ENCODE results near the gene ATP2C2. TPM values are rescaled to one million over a fixed set of nuclear protein-coding genes. Genes with fewer than 3 reads are reported as not detected.
A peak's percentile ranks its signal among the peaks of the same experiment; 100 is the strongest.

Gene ATP2C2
- total RNA-seq, 2 donors from 2014 or later, result 2.0 to 2.6 TPM

DNA sequence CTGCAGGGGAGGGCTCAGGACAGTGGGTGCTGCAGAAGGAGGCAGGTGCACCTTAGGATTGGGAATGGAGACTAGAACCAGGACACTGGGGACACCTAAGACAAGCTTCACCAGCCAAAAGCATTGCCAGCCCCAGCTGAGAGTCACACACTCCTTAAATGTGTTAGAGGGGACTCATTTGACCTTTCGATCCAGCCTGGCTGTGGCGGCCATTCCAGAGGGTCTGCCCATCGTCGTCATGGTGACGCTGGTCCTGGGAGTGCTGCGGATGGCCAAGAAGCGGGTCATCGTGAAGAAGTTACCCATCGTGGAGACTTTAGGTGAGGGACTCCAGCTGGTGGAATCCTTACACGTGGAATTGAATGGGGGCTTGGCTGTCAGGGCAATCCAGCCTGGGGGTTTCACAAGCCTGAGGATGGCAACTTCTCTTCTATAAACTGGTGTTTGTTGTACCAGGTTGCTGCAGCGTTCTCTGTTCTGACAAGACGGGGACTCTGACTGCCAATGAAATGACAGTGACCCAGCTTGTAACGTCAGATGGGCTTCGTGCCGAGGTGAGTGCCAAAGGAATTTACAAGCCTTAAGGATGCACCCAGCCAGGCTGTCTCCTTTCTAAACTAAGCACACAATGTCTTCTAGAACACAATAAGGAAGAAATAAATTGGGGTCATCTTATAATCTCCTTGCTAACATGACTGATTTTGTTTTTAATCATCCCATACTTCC lies 70.8 kb downstream of the ATP2C2 start:
- Histone ChIP-seq H3K4me3 (ENCODE audit: low read length) (no peak overlapping the region), H3K9me3 (ENCODE audit: control insufficient read depth, low read length) (no peaks in the 10 kb centered on the region), H3K9ac (ENCODE audit: extremely low read depth, low read length, poor library complexity, severe bottlenecking) (no peak overlapping the region), H3K27ac (ENCODE audit: low read depth, low read length) (no peak overlapping the region), H3K4me1 (ENCODE audit: control insufficient read depth, insufficient read depth, low read length) (no peaks in the 10 kb centered on the region), H3K36me3 (ENCODE audit: control insufficient read depth, insufficient read depth, low read length) (no peaks in the 10 kb centered on the region), H3K27me3 (ENCODE audit: control insufficient read depth, insufficient read depth, low read length, poor library complexity, severe bottlenecking) (no peaks in the 10 kb centered on the region)
- no peaks in the 10 kb centered on the region for H3K9me3 Mint-ChIP-seq
- no peak overlapping the region for H3K27ac Mint-ChIP-seq
- H3K4me3 Mint-ChIP-seq, result no peak overlapping the region
- peaks cover 4% of the 10 kb centered on the region for H3K27me3 Mint-ChIP-seq (ENCODE audit: insufficient read depth)
- WGBS, 2 experiments (ENCODE audit: insufficient coverage in 1 of 2, insufficient read length in 1 of 2), result 85 to 89% methylated on average over 14 to 15 of the region's 15 CpGs
- peaks cover 15% of the 10 kb centered on the region for H3K4me1 Mint-ChIP-seq
- DNase-seq, result no peak
- H3K36me3 Mint-ChIP-seq (ENCODE audit: low read depth), result no peaks in the 10 kb centered on the region
- TF ChIP-seq CTCF (conservative IDR thresholded peaks at IDR 0.05), result no peak

GRCh38 chr16:84442416-84443145 lies 74.2 kb downstream of the ATP2C2 start:
- DNase-seq, result peak; percentile 73
- H3K27me3 Mint-ChIP-seq (ENCODE audit: insufficient read depth), result peaks cover 4% of the 10 kb centered on the region
- TF ChIP-seq CTCF (conservative IDR thresholded peaks at IDR 0.05), result no peak
- peaks cover 28% of the 10 kb centered on the region for H3K4me1 Mint-ChIP-seq
- peaks cover 4% of the 10 kb centered on the region for H3K4me1 ChIP-seq (ENCODE audit: control insufficient read depth, insufficient read depth, low read length)
- H3K9me3 ChIP-seq (ENCODE audit: control insufficient read depth, low read length), result no peaks in the 10 kb centered on the region
- no peak overlapping the region for H3K4me3 Mint-ChIP-seq
- H3K9me3 Mint-ChIP-seq, result no peaks in the 10 kb centered on the region
- no peaks in the 10 kb centered on the region for H3K36me3 Mint-ChIP-seq (ENCODE audit: low read depth)
- H3K36me3 ChIP-seq (ENCODE audit: control insufficient read depth, insufficient read depth, low read length), result no peaks in the 10 kb centered on the region
- WGBS, 2 experiments (ENCODE audit: insufficient coverage in 1 of 2, insufficient read length in 1 of 2), result 88 to 93% methylated on average over 17 to 19 of the region's 19 CpGs
- H3K27ac Mint-ChIP-seq, result no peak overlapping the region
- H3K4me3 ChIP-seq (ENCODE audit: low read length), result no peak overlapping the region
- no peaks in the 10 kb centered on the region for H3K27me3 ChIP-seq (ENCODE audit: control insufficient read depth, insufficient read depth, low read length, poor library complexity, severe bottlenecking)
- H3K9ac ChIP-seq (ENCODE audit: extremely low read depth, low read length, poor library complexity, severe bottlenecking), result no peak overlapping the region
- H3K27ac ChIP-seq (ENCODE audit: low read depth, low read length), result no peak overlapping the region

- Histone ChIP-seq H3K4me1 (ENCODE audit: control insufficient read depth, insufficient read depth, low read length) (peaks cover 4% of the 10 kb centered on the region), H3K36me3 (ENCODE audit: control insufficient read depth, insufficient read depth, low read length) (no peaks in the 10 kb centered on the region), H3K9ac (ENCODE audit: extremely low read depth, low read length, poor library complexity, severe bottlenecking) (no peak overlapping the region), H3K9me3 (ENCODE audit: control insufficient read depth, low read length) (no peaks in the 10 kb centered on the region), H3K4me3 (ENCODE audit: low read length) (no peak overlapping the region), H3K27ac (ENCODE audit: low read depth, low read length) (no peak overlapping the region), H3K27me3 (ENCODE audit: control insufficient read depth, insufficient read depth, low read length, poor library complexity, severe bottlenecking) (no peaks in the 10 kb centered on the region)
- Mint-ChIP-seq H3K27me3 (ENCODE audit: insufficient read depth) (peaks cover 3% of the 10 kb centered on the region), H3K4me3 (no peak overlapping the region), H3K36me3 (ENCODE audit: low read depth) (no peaks in the 10 kb centered on the region), H3K9me3 (no peaks in the 10 kb centered on the region), H3K4me1 (peaks cover 28% of the 10 kb centered on the region), H3K27ac (no peak overlapping the region)
- WGBS, 2 experiments (ENCODE audit: insufficient coverage in 1 of 2, insufficient read length in 1 of 2), result 85 to 88% methylated on average over 12 to 15 of the region's 15 CpGs
- DNase-seq, result no peak
- TF ChIP-seq CTCF (conservative IDR thresholded peaks at IDR 0.05), result no peak
These were observed 74.9 kb downstream of the ATP2C2 start for GRCh38 chr16:84443166-84443802.
